Endothelial cell of umbilical vein (primary cell): ENCODE measurements around the gene EFEMP1. TPM values are rescaled to one million over a fixed set of nuclear protein-coding genes. Genes with fewer than 3 reads are reported as not detected.

ENCODE experiments used
- BruUV-seq: library from RNA; stranded (reverse); fragments of 400-500 nt; replicated peaks from 2 replicates; lab custom pipeline; 2021; lab: Mats Ljungman, UMichigan
- CTCF ChIA-PET: fragments of 300-600, 350-600 bp; sonication (Branson Sonifier 250); formaldehyde crosslinking; loops from one replicate; lab custom pipeline; 2021; ENCODE audit warnings: antibody characterized with exemption, inconsistent platforms; lab: Charles Lee
- POLR2A ChIA-PET: fragments of 300-600, 350-600 bp; sonication (Branson Sonifier 250); formaldehyde crosslinking; loops from one replicate; lab custom pipeline; 2021; ENCODE audit warnings: antibody characterized with exemption, inconsistent platforms; lab: Charles Lee
- DNase-seq: peaks from one replicate; pipeline ENCODE4 v3.0.0-alpha.2; 2011; ENCODE audit warnings: low read depth, low spot score
- FAIRE-seq: peaks from 2 replicates; lab custom pipeline; 2011; peaks lifted over from hg19 to GRCh38; lab: Jason Lieb, UNC
- H2AFZ ChIP-seq: 2 replicates; pipeline ENCODE4 v1.6.0; 2012; ENCODE audit warnings: low read depth, low read length, control low read depth, inconsistent platforms
- H3K27ac ChIP-seq: 2 replicates; pipeline ENCODE4 v1.5.1; 2011; ENCODE audit warnings: low read depth, mild to moderate bottlenecking, control low read depth, low read length, moderate library complexity; ENCODE audit not compliant: insufficient read depth
- H3K27me3 ChIP-seq, 2 experiments: 2 replicates each; pipeline versions ENCODE4 v1.6.0 to v1.6.1; 2011; ENCODE audit warnings: low read length in 2 of 2, mixed read lengths in 1 of 2; ENCODE audit not compliant: control insufficient read depth in 2 of 2, insufficient read depth in 2 of 2
- H3K36me3 ChIP-seq, 2 experiments: 2 replicates in 1 of 2; 3 replicates in 1 of 2; pipeline ENCODE4 v1.5.1; 2011; ENCODE audit warnings: low read length in 2 of 2, mild to moderate bottlenecking in 1 of 2, moderate library complexity in 1 of 2; ENCODE audit not compliant: control insufficient read depth in 2 of 2, insufficient read depth in 2 of 2; ENCODE audit errors: extremely low read depth in 1 of 2
- H3K4me1 ChIP-seq: 3 replicates; pipeline ENCODE4 v1.5.1; 2011; ENCODE audit warnings: mild to moderate bottlenecking, low read length; ENCODE audit not compliant: control insufficient read depth, insufficient read depth; ENCODE audit errors: extremely low read depth
- H3K4me2 ChIP-seq: 2 replicates; pipeline ENCODE4 v1.6.1; 2011; ENCODE audit warnings: low read length, control low read depth, mixed read lengths; ENCODE audit not compliant: insufficient read depth
- H3K4me3 ChIP-seq, 3 experiments: fragments of 200-600 bp in 1 of 3; sonication (generic), shearing (Covaris generic) in 1 of 3; replicated peaks in 1 of 3; 2 replicates each; pipeline ENCODE4 v1.5.1; 2011 to 2016; ENCODE audit warnings: control low read depth in 3 of 3, low read length in 3 of 3, mild to moderate bottlenecking in 2 of 3, inconsistent platforms in 1 of 3, low read depth in 1 of 3, moderate library complexity in 1 of 3; ENCODE audit not compliant: insufficient read depth in 1 of 3
- H3K79me2 ChIP-seq: 2 replicates; pipeline ENCODE4 v1.6.0; 2012; ENCODE audit warnings: low read length, inconsistent platforms; ENCODE audit not compliant: control insufficient read depth, insufficient read depth
- H3K9ac ChIP-seq: replicated peaks from 2 replicates; pipeline ENCODE3; 2011; ENCODE audit warnings: low read length, control low read depth; ENCODE audit not compliant: insufficient read depth; ENCODE audit errors: extremely low read depth
- H3K9me1 ChIP-seq: replicated peaks from 3 replicates; pipeline ENCODE4 v1.6.0; 2011; ENCODE audit warnings: mild to moderate bottlenecking, low read length; ENCODE audit not compliant: control insufficient read depth, insufficient read depth; ENCODE audit errors: extremely low read depth
- H3K9me3 ChIP-seq: replicated peaks from 2 replicates; pipeline ENCODE4 v1.5.1; 2012; ENCODE audit warnings: low read length, inconsistent platforms; ENCODE audit not compliant: control insufficient read depth, insufficient read depth
- H4K20me1 ChIP-seq: replicated peaks from 2 replicates; pipeline ENCODE3; 2011; ENCODE audit warnings: mild to moderate bottlenecking, low read length; ENCODE audit not compliant: control insufficient read depth, insufficient read depth; ENCODE audit errors: extremely low read depth
- CTCF ChIP-seq, 2 donors: IDR thresholded peaks; 1 replicate in 1 of 2; 2 replicates in 1 of 2; pipeline ENCODE4 v1.5.1; 2011; ENCODE audit warnings: low read length in 2 of 2, mild to moderate bottlenecking in 2 of 2, moderate library complexity in 2 of 2, control low read depth in 1 of 2, inconsistent platforms in 1 of 2, low read depth in 1 of 2; ENCODE audit not compliant: insufficient read depth in 1 of 2; ENCODE audit errors: extremely low read depth in 1 of 2
- EZH2 ChIP-seq: IDR thresholded peaks from 2 replicates; pipeline ENCODE4 v1.6.1; 2012; ENCODE audit warnings: borderline replicate concordance, low read depth, mild to moderate bottlenecking, moderate library complexity, low read length, inconsistent platforms; ENCODE audit not compliant: severe bottlenecking
- FOS ChIP-seq: IDR thresholded peaks from 2 replicates; pipeline ENCODE4 v1.6.1; 2011; ENCODE audit warnings: mild to moderate bottlenecking, low read length, moderate library complexity, borderline replicate concordance; ENCODE audit not compliant: insufficient read depth
- GATA2 ChIP-seq: IDR thresholded peaks from 2 replicates; pipeline ENCODE4 v1.7.0; 2011; ENCODE audit warnings: low read depth, mild to moderate bottlenecking, moderate library complexity, mixed read lengths, low read length; ENCODE audit not compliant: insufficient read length, insufficient read depth
- JUN ChIP-seq: IDR thresholded peaks from 2 replicates; pipeline ENCODE4 v1.6.1; 2011; ENCODE audit warnings: borderline replicate concordance, low read depth; ENCODE audit not compliant: insufficient read length, insufficient read depth
- MAX ChIP-seq: IDR thresholded peaks from 2 replicates; pipeline ENCODE4 v1.6.1; 2011; ENCODE audit not compliant: insufficient read depth, insufficient read length
- MYC ChIP-seq: IDR thresholded peaks from one replicate; pipeline ENCODE4 v1.6.1; 2011; ENCODE audit warnings: mild to moderate bottlenecking, low read depth, low read length
- POLR2A ChIP-seq: IDR thresholded peaks from 2 replicates; pipeline ENCODE4 v1.6.1; 2012; ENCODE audit warnings: low read depth, mild to moderate bottlenecking, control low read depth, low read length
- POLR2AphosphoS5 ChIP-seq: IDR thresholded peaks from 2 replicates; pipeline ENCODE4 v1.6.1; 2012; ENCODE audit warnings: low read depth, mild to moderate bottlenecking, control low read depth, low read length, moderate library complexity; ENCODE audit not compliant: insufficient read depth
- dilution Hi-C: fragments of 300-500 bp; cut with MboI; formaldehyde crosslinking; loops from one replicate; pipeline ENCODE4 v1.15.0; 2019; ENCODE audit warnings: low sequenced_read_pairs; ENCODE audit not compliant: extremely low pct_ligation_motif_present
- intact Hi-C: fragments of 100-400 bp; cut with micrococcal nuclease; formaldehyde crosslinking; loops from one replicate; pipeline ENCODE4 v1.10.0; 2022
- polyA plus RNA-seq, 4 experiments: library from polyadenylated mRNA; depleted of rRNA in 3 of 4; stranded (reverse) in 3 of 4; unstranded in 1 of 4; fragments of >200 nt; gene quantifications; 2 replicates each; pipeline versions ENCODE4 v1.2.1 to v1.2.3, GENCODE V29; 2011 to 2012; ENCODE audit warnings: missing spikeins in 1 of 4
- total RNA-seq: library from RNA; stranded (reverse); gene quantifications from 2 replicates; pipeline ENCODE4 v1.2.3, GENCODE V29; 2021

The EFEMP1 gene
- total and polyA plus RNA-seq, 2 donors (not counting 3 experiments of a cell fraction or from before 2014, with no cell fraction given), result 2,981 to 11,813 TPM

- DNase-seq (no peak), FAIRE-seq (no peak)
- TF ChIP-seq POLR2A (no peak), JUN (no peak), GATA2 (no peak), FOS (no peak), CTCF (IDR thresholded peaks at IDR 0.05; ENCODE audit: extremely low read depth in 1 of 2, insufficient read depth in 1 of 2, low read depth in 1 of 2, low read length in 2 of 2) (no peak), MAX (no peak), EZH2 (no peak), MYC (no peak), POLR2AphosphoS5 (no peak)
- Histone ChIP-seq H3K36me3 (peaks cover 42 to 67% of the 10 kb centered on the region in 2 experiments), H3K4me2 (no peak overlapping the region), H3K4me1 (peaks cover 71% of the 10 kb centered on the region), H3K9me3 (no peaks in the 10 kb centered on the region), H3K4me3 (no peak overlapping the region), H2AFZ (no peak overlapping the region), H3K9me1 (no peaks in the 10 kb centered on the region), H3K27me3 (no peaks in the 10 kb centered on the region), H4K20me1 (peaks cover 11% of the 10 kb centered on the region), H3K27ac (no peak overlapping the region), H3K9ac (no peak overlapping the region), H3K79me2 (peaks cover 100% of the 10 kb centered on the region)
- intact Hi-C loops (no loop called here), dilution Hi-C loops (no loop called here)
- ChIA-PET CTCF (interaction anchor here (1.5 to 3.7 kb wide), 3 partner anchors 16 to 169 kb away, joined by 3 to 15 read pairs (median 4); no protein-coding TSS in a partner anchor), POLR2A (no interaction called here)
- BruUV-seq, result no TSS peak
Measured at GRCh38 chr2:55902971-55903370, 20.6 kb downstream of the EFEMP1 start.
